GM12878 (cell line): ENCODE data around the gene FBXL16. TPM values are rescaled to one million over a fixed set of nuclear protein-coding genes. Genes with fewer than 3 reads are reported as not detected.

ENCODE experiments used
- ATAC-seq: fragments of 200-7000 bp; cut with Tn5 transposase; 3 replicates; pipeline ENCODE4 v1.9.1; 2020; ENCODE audit warnings: mild to moderate bottlenecking, moderate library complexity
- BruUV-seq: library from RNA; stranded (reverse); fragments of 400-500 nt; replicated peaks from 2 replicates; lab custom pipeline; 2021; lab: Mats Ljungman, UMichigan
- CTCF ChIA-PET: fragments of 300-600 bp; sonication (Branson Sonifier 250); formaldehyde crosslinking; extraction: SDS; loops from one replicate; lab custom pipeline; 2021; ENCODE audit warnings: inconsistent platforms; lab: Yijun Ruan, JAX
- POLR2A ChIA-PET: fragments of 350-600 bp; formaldehyde crosslinking; extraction: SDS; loops from one replicate; lab custom pipeline; 2021; ENCODE audit warnings: inconsistent platforms; lab: Charles Lee
- RAD21 ChIA-PET: fragments of 300-600 bp; sonication (Branson Sonifier 250); formaldehyde crosslinking; loops from one replicate; lab custom pipeline; 2023; ENCODE audit warnings: antibody characterized with exemption; ENCODE audit not compliant: unreplicated experiment; lab: Charles Lee
- SMC1A ChIA-PET: fragments of 300-600 bp; sonication (Branson Sonifier 250); formaldehyde crosslinking; loops from one replicate; lab custom pipeline; 2023; ENCODE audit not compliant: unreplicated experiment, uncharacterized antibody; lab: Charles Lee
- DNase-seq: peaks from one replicate; pipeline ENCODE4 v3.0.0-alpha.2; 2011; ENCODE audit warnings: low read depth, low spot score
- FAIRE-seq: peaks from 3 replicates; lab custom pipeline; 2011; peaks lifted over from hg19 to GRCh38; lab: Jason Lieb, UNC
- H2AFZ ChIP-seq: 2 replicates; pipeline ENCODE4 v1.6.0; 2011; ENCODE audit warnings: low read depth, low read length, control low read depth; ENCODE audit not compliant: control insufficient read depth
- H3K27ac ChIP-seq: 2 replicates; pipeline ENCODE4 v1.5.1; 2011; ENCODE audit warnings: control low read depth; ENCODE audit not compliant: control insufficient read depth, insufficient read depth
- H3K27me3 ChIP-seq, 2 experiments: replicated peaks in 1 of 2; 2 replicates each; pipeline versions ENCODE4 v1.6.0 to v1.6.1; 2011; ENCODE audit warnings: low read length in 1 of 2; ENCODE audit not compliant: control insufficient read depth in 2 of 2, insufficient read depth in 2 of 2
- H3K36me3 ChIP-seq, 2 experiments: 2 replicates each; pipeline ENCODE4 v1.5.1; 2011; ENCODE audit warnings: low read length in 1 of 2; ENCODE audit not compliant: control insufficient read depth in 2 of 2, insufficient read depth in 2 of 2
- H3K4me1 ChIP-seq: 2 replicates; pipeline ENCODE4 v1.6.1; 2011; ENCODE audit warnings: mild to moderate bottlenecking, low read length, moderate library complexity, mixed read lengths; ENCODE audit not compliant: control insufficient read depth, insufficient read depth
- H3K4me2 ChIP-seq: 2 replicates; pipeline ENCODE4 v1.6.0; 2011; ENCODE audit warnings: control low read depth; ENCODE audit not compliant: control insufficient read depth, insufficient read depth
- H3K4me3 ChIP-seq: fragments of 200-600 bp; sonication (generic); 2 replicates; pipeline ENCODE4 v1.5.1; 2016
- H3K79me2 ChIP-seq: 2 replicates; pipeline ENCODE4 v1.6.0; 2011; ENCODE audit warnings: low read length; ENCODE audit not compliant: control insufficient read depth, insufficient read depth
- H3K9ac ChIP-seq: 2 replicates; pipeline ENCODE4 v1.8.0; 2011; ENCODE audit warnings: low read length, control low read depth, mixed read lengths; ENCODE audit not compliant: control insufficient read depth, insufficient read depth
- H3K9me3 ChIP-seq: replicated peaks from 3 replicates; pipeline ENCODE4 v1.5.1; 2011; ENCODE audit warnings: mild to moderate bottlenecking, low read length; ENCODE audit not compliant: control insufficient read depth, insufficient read depth
- H4K20me1 ChIP-seq: 2 replicates; pipeline ENCODE4 v1.6.0; 2011; ENCODE audit not compliant: control insufficient read depth, insufficient read depth
- BRCA1 ChIP-seq: IDR thresholded peaks from 2 replicates; pipeline ENCODE4 v1.6.1; 2011; ENCODE audit warnings: low read depth, low read length, improper control_type of control experiment
- KDM1A ChIP-seq: fragments of 200-600 bp; sonication (generic); IDR thresholded peaks from 2 replicates; pipeline ENCODE4 v1.6.1; 2016; ENCODE audit warnings: borderline replicate concordance
- NFYA ChIP-seq: IDR thresholded peaks from 2 replicates; pipeline ENCODE4 v1.6.1; 2011; ENCODE audit warnings: low read depth, mild to moderate bottlenecking, low read length, improper control_type of control experiment, borderline replicate concordance
- PAX8 ChIP-seq: fragments of 450-650 bp; IDR thresholded peaks from 2 replicates; pipeline ENCODE4 v1.6.1; 2017; ENCODE audit warnings: mild to moderate bottlenecking, moderate library complexity
- RBBP5 ChIP-seq: fragments of 200-600 bp; sonication (generic); conservative IDR thresholded peaks from 2 replicates; pipeline ENCODE4 v1.6.1; 2016
- SREBF1 ChIP-seq: IDR thresholded peaks from 2 replicates; pipeline ENCODE4 v1.6.1; 2012; ENCODE audit warnings: mild to moderate bottlenecking, low read length
- ZNF592 ChIP-seq: fragments of 450-650 bp; IDR thresholded peaks from 2 replicates; pipeline ENCODE4 v1.6.1; 2017; ENCODE audit warnings: mild to moderate bottlenecking, moderate library complexity
- WGBS: methylation state at CpG from one replicate; pipeline ENCODE4 v1.1.6; 2016; ENCODE audit warnings: low lambda C conversion rate; ENCODE audit not compliant: insufficient replicate concordance, insufficient coverage; ENCODE audit errors: missing lambda C conversion rate; 5-methylcytosine and 5-hydroxymethylcytosine counted together
- in situ Hi-C: fragments of 300-500 bp; cut with MboI; formaldehyde crosslinking; loops from 9 replicates; pipeline ENCODE4 v1.14.3; 2018; ENCODE audit warnings: mixed read lengths
- intact Hi-C: fragments of 100-400 bp; cut with micrococcal nuclease; formaldehyde crosslinking; loops from one replicate; pipeline ENCODE4 v1.14.2; 2022; ENCODE audit not compliant: unreplicated experiment
- polyA plus RNA-seq, 11 experiments: library from polyadenylated mRNA; depleted of rRNA in 4 of 11; unstranded in 6 of 11; stranded (reverse) in 5 of 11; fragments of >200 nt; fragmentation: Nextera tagmentation in 4 of 11; fragmentation: Illumina TruSeq in 1 of 11; extraction: Ambion mirVana in 4 of 11; extraction: Trizol in 1 of 11; gene quantifications; 1 replicate in 1 of 11; 2 replicates in 10 of 11; pipeline versions ENCODE4 v1.2.1 to v1.2.3, GENCODE V29; 2011 to 2016; ENCODE audit warnings: inconsistent platforms in 2 of 11, missing spikeins in 2 of 11, low read depth in 1 of 11
- total RNA-seq, 4 experiments: library from RNA; depleted of rRNA in 3 of 4; stranded (reverse); fragments of >200 nt in 3 of 4; fragmentation: Illumina TruSeq in 1 of 4; extraction: Trizol in 1 of 4; gene quantifications; 2 replicates each; pipeline versions ENCODE4 v1.2.1 to v1.2.3, GENCODE V29; 2013 to 2021

FBXL16 gene
- total and polyA plus RNA-seq, 10 of the 15 experiments (the other 5 are each of a cell fraction or from before 2014, with no cell fraction given), result 0.13 to 1.4 (median 0.24) TPM

- ChIA-PET POLR2A (interaction anchor here (0.5 kb wide), 1 partner anchor 9 kb away, joined by 3 read pairs; no protein-coding TSS in a partner anchor), CTCF (no interaction called here)
- BruUV-seq, result no TSS peak
Measured at GRCh38 chr16:752007-752312, 46.4 kb upstream of the FBXL16 start.

GRCh38 chr16:751152-752006 lies 45.8 kb upstream of the FBXL16 start:
- SMC1A ChIA-PET, result no interaction called here
- FAIRE-seq (no peak), ATAC-seq (no peak), DNase-seq (no peak)
- Histone ChIP-seq H3K9me3 (no peaks in the 10 kb centered on the region), H3K4me1 (no peaks in the 10 kb centered on the region), H3K4me3 (no peak overlapping the region), H2AFZ (no peak overlapping the region), H3K79me2 (no peaks in the 10 kb centered on the region), H3K9ac (no peak overlapping the region), H3K4me2 (no peak overlapping the region), H3K27ac (no peak overlapping the region), H3K36me3 (no peaks in the 10 kb centered on the region), H4K20me1 (no peaks in the 10 kb centered on the region), H3K27me3 (no peaks in the 10 kb centered on the region; a peak in 2 of 4 replicates)
- CTCF ChIA-PET, result interaction anchor here (1.1 kb wide), 1 partner anchor 39 kb away, joined by 7 read pairs; no protein-coding TSS in a partner anchor
- POLR2A ChIA-PET, result interaction anchor here (0.5 to 0.9 kb wide), 2 partner anchors 8 to 10 kb away, joined by 3 read pairs; partner anchors contain the start of gene CIAO3
- 57% methylated on average over 35 of the region's 39 CpGs for WGBS
- TF ChIP-seq PAX8 (no peak), ZNF592 (no peak), RBBP5 (no peak)
- intact Hi-C loops, result no loop called here
- RAD21 ChIA-PET, result no interaction called here
- no TSS peak for BruUV-seq
- in situ Hi-C loops, result no loop called here

More at GRCh38 chr16:752007-752312, 46.4 kb upstream of the FBXL16 start:
- Histone ChIP-seq H3K4me2 (no peak overlapping the region), H3K27me3 (no peaks in the 10 kb centered on the region; a peak in 2 of 4 replicates), H3K9ac (no peak overlapping the region), H4K20me1 (no peaks in the 10 kb centered on the region), H3K36me3 (no peaks in the 10 kb centered on the region), H2AFZ (no peak overlapping the region), H3K27ac (no peak overlapping the region), H3K9me3 (no peaks in the 10 kb centered on the region; the same call in 2 of the 3 replicates), H3K4me1 (no peaks in the 10 kb centered on the region), H3K79me2 (no peaks in the 10 kb centered on the region), H3K4me3 (no peak overlapping the region)
- intact Hi-C loops, result no loop called here
- ChIA-PET RAD21 (no interaction called here), SMC1A (no interaction called here)
- no peak for TF ChIP-seq BRCA1
- no peak for TF ChIP-seq NFYA
- TF ChIP-seq KDM1A, result no peak
- no peak for TF ChIP-seq SREBF1
- ATAC-seq (no peak), FAIRE-seq (no peak), DNase-seq (no peak)
- WGBS, result 35% methylated on average over 10 of the region's 10 CpGs
- in situ Hi-C loops, result no loop called here
